Activated naive CD8-positive, alpha-beta T cell treated with anti-CD3 and anti-CD28 coated beads, Interleukin-2, amount 10 ng/mL, durations not matched to agents 7 days and 5 days (primary cell): ENCODE results near the gene TBL2. TPM values are rescaled to one million over a fixed set of nuclear protein-coding genes. Genes with fewer than 3 reads are reported as not detected.
"Not testable (repeated sequence)": the region's sequence is repeated elsewhere in the genome, so short reads cannot be mapped to it uniquely, and the experiment has no call there.

Experiments
- ATAC-seq: fragments of 150-1000 bp; cut with Tn5 transposase; one replicate; pipeline ENCODE4 v1.10.0; 2021; ENCODE audit warnings: low read depth, moderate library complexity
- POLR2A ChIA-PET: fragments of 350-600 bp; sonication (Branson Sonifier 250); formaldehyde crosslinking; loops from one replicate; lab custom pipeline; 2021; ENCODE audit warnings: antibody characterized with exemption; lab: Charles Lee
- DNase-seq: peaks from one replicate; pipeline ENCODE4 v3.0.0; 2021
- H3K27ac Mint-ChIP-seq: one replicate; pipeline ENCODE4 v1.8.0; 2022; ENCODE audit warnings: mild to moderate bottlenecking, mixed read lengths
- H3K27me3 Mint-ChIP-seq: one replicate; pipeline ENCODE4 v1.8.0; 2022; ENCODE audit warnings: mild to moderate bottlenecking, moderate library complexity, mixed read lengths
- H3K36me3 Mint-ChIP-seq: one replicate; pipeline ENCODE4 v1.8.0; 2021; ENCODE audit warnings: mild to moderate bottlenecking, mixed read lengths
- H3K4me1 Mint-ChIP-seq: one replicate; pipeline ENCODE4 v1.8.0; 2021; ENCODE audit warnings: mixed read lengths
- H3K4me3 Mint-ChIP-seq: one replicate; pipeline ENCODE4 v1.8.0; 2022; ENCODE audit warnings: mild to moderate bottlenecking, moderate library complexity, mixed read lengths
- H3K9me3 Mint-ChIP-seq: one replicate; pipeline ENCODE4 v1.8.0; 2021; ENCODE audit warnings: mixed read lengths
- total RNA-seq, 2 experiments: library from RNA; stranded (reverse); gene quantifications; one replicate each; pipeline ENCODE4 v1.2.3, GENCODE V29; 2021

Gene TBL2
- total RNA-seq, 2 experiments from 2014 or later = 21.3 to 25.0 TPM

DNA sequence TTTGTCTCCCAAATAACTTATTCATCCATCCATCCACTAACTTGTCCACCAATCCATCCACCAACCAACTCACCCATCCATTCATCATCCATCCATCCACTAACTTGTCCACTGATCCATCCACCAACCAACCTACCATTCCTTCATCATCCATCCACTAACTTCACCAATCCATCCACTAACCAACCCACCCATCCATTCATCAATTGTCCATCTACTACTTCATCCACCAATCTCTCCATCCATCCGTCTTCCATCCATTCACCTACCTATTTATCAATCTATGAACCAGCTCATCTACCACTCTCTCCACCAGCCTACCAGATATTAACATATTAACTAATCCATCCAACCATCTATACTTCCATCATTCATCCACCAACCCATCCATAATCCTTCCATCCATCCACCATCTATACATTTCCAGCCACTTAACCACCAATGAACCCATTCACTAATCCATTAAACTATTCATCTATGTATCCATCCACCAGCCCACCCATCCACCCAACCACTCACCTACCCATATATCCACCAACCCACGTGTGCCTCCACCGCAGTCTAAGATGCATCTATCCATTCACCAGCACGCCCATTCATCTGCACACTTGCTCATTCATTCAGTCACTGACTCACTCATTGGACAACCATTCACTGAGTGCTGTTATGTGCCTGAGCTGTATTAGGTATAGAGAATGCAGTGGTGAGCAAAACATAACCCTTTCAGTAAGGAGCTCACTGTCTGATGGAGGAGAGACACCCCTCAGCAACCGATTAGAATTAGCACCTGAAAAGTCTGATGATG lies 19.8 kb upstream of the TBL2 start:
- no peak for ATAC-seq
- POLR2A ChIA-PET = no interaction called here
- H3K9me3 Mint-ChIP-seq = no peaks in the 10 kb centered on the region

DNA sequence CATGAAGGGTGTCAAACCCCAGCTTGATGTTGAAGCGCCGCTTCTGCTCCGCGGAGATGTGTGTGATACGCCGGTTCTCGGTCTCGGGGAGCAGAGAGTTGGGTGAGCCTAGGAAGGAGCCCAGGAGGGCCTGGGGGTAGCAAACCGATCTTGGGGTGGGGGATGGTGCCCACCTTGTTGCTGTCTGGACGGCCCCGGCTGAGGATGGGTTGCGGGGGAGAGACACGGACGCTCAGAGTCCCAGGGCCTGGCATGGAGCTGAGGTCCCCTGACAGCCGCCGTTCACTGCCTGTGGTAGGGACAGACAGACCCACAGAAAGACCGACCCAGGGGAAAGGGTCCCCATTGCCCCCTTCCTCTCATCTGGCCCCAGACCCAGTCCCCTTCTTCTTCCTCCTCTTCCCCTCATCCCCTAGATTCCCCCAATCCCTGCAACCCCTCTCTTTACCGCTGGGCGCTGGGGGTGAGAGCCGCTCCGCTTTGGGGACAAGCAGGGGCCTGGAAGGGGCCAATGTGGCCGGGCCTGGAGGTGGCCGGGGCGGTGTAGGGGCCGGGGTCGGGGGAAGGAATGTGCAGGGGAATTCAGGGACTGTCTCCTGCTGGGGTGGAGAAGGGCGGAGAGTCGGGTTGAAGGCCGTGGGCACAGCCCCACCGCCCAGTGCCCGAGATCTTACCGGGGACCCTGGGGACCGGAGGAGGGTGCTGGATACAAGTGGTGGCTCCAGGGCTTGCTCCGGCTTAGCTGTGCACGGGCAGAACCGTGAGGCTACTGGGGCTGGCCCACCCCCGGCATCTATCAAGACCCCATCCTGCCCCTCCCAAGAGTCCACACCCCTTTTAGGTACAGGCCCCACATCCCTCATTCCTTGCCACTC lies 18.0 kb upstream of the TBL2 start:
- H3K27me3 Mint-ChIP-seq = peaks cover 14% of the 10 kb centered on the region
- H3K27ac Mint-ChIP-seq = no peak overlapping the region
- DNase-seq = no peak
- H3K4me1 Mint-ChIP-seq = no peaks in the 10 kb centered on the region
- H3K4me3 Mint-ChIP-seq = no peak overlapping the region
- ATAC-seq = no peak
- no peaks in the 10 kb centered on the region for H3K9me3 Mint-ChIP-seq
- H3K36me3 Mint-ChIP-seq = no peaks in the 10 kb centered on the region
- POLR2A ChIA-PET = interaction anchor here (0.7 kb wide), 1 partner anchor 19 kb away, joined by 3 read pairs; no protein-coding TSS in a partner anchor

More for the DNA sequence above, 19.8 kb upstream of the TBL2 start:
- no peak for DNase-seq
- Mint-ChIP-seq H3K27ac (no peak overlapping the region), H3K4me3 (no peak overlapping the region), H3K27me3 (peaks cover 16% of the 10 kb centered on the region), H3K36me3 (no peaks in the 10 kb centered on the region), H3K4me1 (no peaks in the 10 kb centered on the region)

DNA sequence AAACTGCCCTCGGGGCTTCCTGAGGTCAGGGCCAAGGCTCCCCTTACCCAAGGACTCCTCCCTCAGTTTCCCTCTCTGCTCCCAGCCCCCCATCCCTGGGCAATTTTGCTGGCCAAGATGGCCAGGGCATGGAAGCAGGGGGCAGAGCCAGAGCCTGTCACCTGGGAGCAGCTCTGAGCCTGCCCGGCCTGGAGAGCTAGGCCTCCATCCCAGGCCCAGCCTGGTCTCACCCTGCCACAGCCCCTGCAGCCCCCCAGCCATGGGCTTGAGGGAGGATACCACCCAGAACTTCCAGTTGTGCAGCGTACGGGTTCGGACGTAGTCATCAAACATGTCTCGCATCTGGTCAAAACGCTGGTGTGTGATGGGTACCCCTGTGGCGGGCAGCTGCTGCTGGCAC lies 17.0 kb upstream of the TBL2 start:
- ATAC-seq = no peak
- Mint-ChIP-seq H3K4me3 (no peak overlapping the region), H3K27me3 (peaks cover 14% of the 10 kb centered on the region), H3K9me3 (no peaks in the 10 kb centered on the region), H3K27ac (no peak overlapping the region), H3K36me3 (no peaks in the 10 kb centered on the region), H3K4me1 (no peaks in the 10 kb centered on the region)
- POLR2A ChIA-PET = interaction anchor here (0.7 kb wide), 1 partner anchor 20 kb away, joined by 3 read pairs; no protein-coding TSS in a partner anchor
- DNase-seq = no peak

- no peaks in the 10 kb centered on the region for H3K36me3 Mint-ChIP-seq
- peaks cover 9% of the 10 kb centered on the region for H3K27me3 Mint-ChIP-seq
- POLR2A ChIA-PET = no interaction called here
- no peak overlapping the region for H3K27ac Mint-ChIP-seq
- DNase-seq (no peak), ATAC-seq (no peak)
- H3K9me3 Mint-ChIP-seq = no peaks in the 10 kb centered on the region
- no peaks in the 10 kb centered on the region for H3K4me1 Mint-ChIP-seq
- no peak overlapping the region for H3K4me3 Mint-ChIP-seq
Observed at GRCh38 chr7:73593207-73594045, 15.0 kb upstream of the TBL2 start.

DNA sequence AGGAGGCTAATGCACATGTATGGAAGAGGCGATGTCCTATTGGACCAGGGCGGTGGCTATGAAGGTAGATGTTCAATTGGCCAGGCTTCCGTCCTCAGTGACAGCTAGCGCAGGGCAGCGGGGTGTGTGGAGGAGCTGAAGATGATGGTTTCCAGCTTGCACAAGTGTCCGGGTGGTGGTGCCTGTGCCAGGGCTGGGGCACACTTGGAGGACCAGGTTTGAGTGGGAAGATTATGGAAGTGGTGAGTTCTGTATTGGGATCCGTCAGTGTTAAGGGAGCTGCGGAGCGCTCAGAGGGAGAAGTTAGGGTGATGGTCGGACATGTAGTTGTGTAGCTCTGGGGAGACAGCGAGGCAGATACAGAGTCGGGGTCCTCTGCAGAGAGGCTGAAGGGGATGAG lies 8.5 kb upstream of the TBL2 start:
- no peak for ATAC-seq
- Mint-ChIP-seq H3K4me1 (peaks cover 8% of the 10 kb centered on the region), H3K27ac (no peak overlapping the region), H3K36me3 (no peaks in the 10 kb centered on the region), H3K4me3 (no peak overlapping the region), H3K9me3 (no peaks in the 10 kb centered on the region), H3K27me3 (no peaks in the 10 kb centered on the region)
- DNase-seq = no peak
- POLR2A ChIA-PET = interaction anchor here (1.1 to 1.4 kb wide), 3 partner anchors 9 to 151 kb away, joined by 5 to 8 read pairs (median 6); partner anchors contain the start of genes ABHD11 and TBL2

DNA sequence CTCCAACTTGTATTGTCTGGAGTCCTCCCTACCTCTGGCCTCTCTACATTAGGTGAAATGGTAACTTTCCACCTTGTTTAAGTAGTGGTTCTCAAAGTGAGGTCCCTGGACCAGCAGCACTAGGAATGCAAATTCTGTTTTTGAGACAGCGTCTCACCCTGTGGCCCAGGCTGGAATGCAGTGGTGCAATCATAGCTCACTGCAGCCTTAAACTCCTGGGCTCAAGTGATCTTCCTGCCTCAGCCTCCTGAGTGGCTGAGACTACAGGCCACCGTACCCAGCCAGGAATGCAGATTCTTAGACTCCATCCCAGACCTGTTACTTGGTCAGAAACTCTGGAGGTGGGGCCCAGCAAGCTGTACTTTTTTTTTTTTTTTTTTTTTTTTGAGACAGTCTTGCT lies 6.8 kb upstream of the TBL2 start:
- H3K9me3 Mint-ChIP-seq = no peaks in the 10 kb centered on the region
- H3K36me3 Mint-ChIP-seq = no peaks in the 10 kb centered on the region
- H3K27me3 Mint-ChIP-seq = no peaks in the 10 kb centered on the region
- H3K4me3 Mint-ChIP-seq = no peak overlapping the region
- DNase-seq (no peak), ATAC-seq (no peak)
- peaks cover 10% of the 10 kb centered on the region for H3K4me1 Mint-ChIP-seq
- no peak overlapping the region for H3K27ac Mint-ChIP-seq
- POLR2A ChIA-PET = interaction anchor here (1.0 kb wide), 1 partner anchor 154 kb away, joined by 3 read pairs; the partner anchor contains the start of gene ABHD11

- DNase-seq = no peak
- Mint-ChIP-seq H3K27me3 (no peaks in the 10 kb centered on the region), H3K4me3 (no peak overlapping the region), H3K4me1 (peaks cover 13% of the 10 kb centered on the region), H3K36me3 (no peaks in the 10 kb centered on the region), H3K27ac (no peak overlapping the region), H3K9me3 (no peaks in the 10 kb centered on the region)
- POLR2A ChIA-PET = no interaction called here
- no peak for ATAC-seq
Observed at GRCh38 chr7:73582664-73583202, 4.4 kb upstream of the TBL2 start.

- H3K4me1 Mint-ChIP-seq = peaks cover 18% of the 10 kb centered on the region
- POLR2A ChIA-PET, H3K9me3 Mint-ChIP-seq, H3K4me3 Mint-ChIP-seq, DNase-seq, H3K27me3 Mint-ChIP-seq, H3K27ac Mint-ChIP-seq, H3K36me3 Mint-ChIP-seq, ATAC-seq: not testable (repeated sequence)
Observed at GRCh38 chr7:73581006-73581405, 2.6 kb upstream of the TBL2 start.

DNA sequence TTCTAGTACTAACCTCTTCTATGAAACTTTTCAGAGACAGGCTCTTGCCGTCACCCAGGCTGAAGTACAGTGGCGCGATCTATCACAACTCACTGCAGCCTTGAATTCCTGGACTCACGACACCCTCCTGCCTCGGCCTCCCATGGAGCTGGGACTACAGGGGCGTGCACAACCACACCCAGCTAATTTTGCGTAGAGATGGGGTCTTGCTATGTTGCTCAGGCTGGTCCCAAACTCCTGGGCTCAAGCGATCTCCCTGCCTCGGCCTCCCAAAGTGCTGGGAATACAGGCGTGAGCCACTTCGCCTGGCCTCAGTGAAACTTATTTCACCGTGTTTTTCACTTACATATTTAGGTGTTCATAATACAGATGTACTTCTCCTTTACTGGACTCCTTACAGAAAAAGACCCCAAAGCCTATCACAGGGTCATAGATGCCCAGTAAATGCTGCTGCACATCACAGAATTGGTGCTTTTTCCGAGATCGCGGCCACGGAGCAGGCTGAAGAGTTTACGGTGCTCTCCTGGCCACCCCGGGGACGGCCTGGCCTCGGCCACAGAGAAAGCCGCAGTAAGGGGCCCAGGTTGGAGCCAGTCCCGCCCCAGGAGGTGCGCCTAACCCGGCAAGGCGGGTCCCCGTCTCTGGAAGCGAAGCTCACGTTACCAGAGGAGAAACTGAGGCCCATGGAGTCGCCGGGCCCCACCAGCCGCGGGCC lies 595 bp downstream of the TBL2 start:
- Mint-ChIP-seq H3K27me3 (no peaks in the 10 kb centered on the region), H3K9me3 (no peaks in the 10 kb centered on the region), H3K4me1 (peaks cover 21% of the 10 kb centered on the region), H3K27ac (peak overlapping the region; percentile 85), H3K4me3 (peak overlapping the region; percentile 91), H3K36me3 (peaks cover 12% of the 10 kb centered on the region)
- ATAC-seq (peak; percentile 3), DNase-seq (no peak)
- POLR2A ChIA-PET = interaction anchor here (0.7 to 2.9 kb wide), 9 partner anchors 8 to 89 kb away, joined by 3 to 27 read pairs (median 11); partner anchors contain the start of genes BAZ1B and BCL7B

DNA sequence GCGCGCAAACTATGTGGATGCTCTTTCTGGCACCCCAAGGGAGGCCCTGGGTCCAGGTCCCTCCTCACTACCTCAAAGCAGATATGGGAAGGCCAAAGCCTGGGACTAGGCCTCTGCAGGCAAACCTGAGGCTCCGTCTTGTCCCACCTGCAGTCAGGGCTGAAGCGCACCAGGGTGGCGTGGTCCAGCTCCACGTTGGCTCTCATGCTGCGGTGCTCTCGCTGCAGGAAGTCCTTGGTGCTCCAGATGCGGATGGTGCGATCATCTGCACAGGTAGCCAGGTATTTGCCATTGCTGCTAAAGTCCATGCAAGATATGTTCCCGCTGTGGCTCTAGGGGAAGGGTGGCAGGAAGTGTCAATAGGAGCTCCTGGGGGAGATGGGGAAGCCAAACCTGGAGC lies 4.6 kb downstream of the TBL2 start:
- Mint-ChIP-seq H3K4me1 (peaks cover 11% of the 10 kb centered on the region), H3K27me3 (no peaks in the 10 kb centered on the region), H3K9me3 (no peaks in the 10 kb centered on the region), H3K4me3 (no peak overlapping the region), H3K27ac (no peak overlapping the region), H3K36me3 (peaks cover 21% of the 10 kb centered on the region)
- POLR2A ChIA-PET = no interaction called here
- no peak for DNase-seq
- ATAC-seq = no peak

DNA sequence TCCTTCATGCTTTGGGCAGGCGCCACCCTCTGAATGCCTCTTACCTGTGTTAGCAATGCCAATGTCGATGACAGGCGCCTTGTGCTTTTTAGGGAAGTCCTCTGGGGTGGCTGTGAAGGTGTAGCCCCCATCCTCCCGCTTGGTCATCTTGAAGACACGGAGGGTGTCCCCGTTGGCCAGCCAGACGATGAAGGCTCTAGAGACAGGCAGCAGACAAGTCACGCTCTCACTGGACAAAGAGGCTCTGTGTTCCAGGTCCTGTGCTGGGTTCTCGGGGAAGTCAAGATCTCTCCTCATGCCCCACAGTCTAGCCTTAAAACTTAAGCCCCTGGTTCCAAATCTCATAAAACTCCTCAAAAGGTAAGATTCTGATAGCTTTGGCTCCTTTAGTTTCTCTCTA lies 5.1 kb downstream of the TBL2 start:
- Mint-ChIP-seq H3K27ac (no peak overlapping the region), H3K36me3 (peaks cover 21% of the 10 kb centered on the region), H3K4me3 (no peak overlapping the region), H3K4me1 (peaks cover 11% of the 10 kb centered on the region), H3K9me3 (no peaks in the 10 kb centered on the region), H3K27me3 (no peaks in the 10 kb centered on the region)
- DNase-seq (no peak), ATAC-seq (no peak)
- POLR2A ChIA-PET = no interaction called here

GRCh38 chr7:73572767-73573186 lies 5.6 kb downstream of the TBL2 start:
- Mint-ChIP-seq H3K9me3 (no peaks in the 10 kb centered on the region), H3K27me3 (no peaks in the 10 kb centered on the region), H3K4me1 (peaks cover 15% of the 10 kb centered on the region), H3K4me3 (no peak overlapping the region), H3K36me3 (peaks cover 21% of the 10 kb centered on the region), H3K27ac (no peak overlapping the region)
- no peak for DNase-seq
- ATAC-seq = no peak
- POLR2A ChIA-PET = no interaction called here
